MM.1S (cell line): ENCODE data around the gene DDN.

ENCODE experiments used
- DNase-seq: peaks from one replicate; pipeline ENCODE4 v3.0.0-alpha.2; 2015
- H2AFZ ChIP-seq: fragments of 300-600 bp; sonication (generic); 2 replicates; pipeline ENCODE4 v1.6.0; 2016; ENCODE audit warnings: antibody characterized with exemption, low read length
- H3F3A ChIP-seq: fragments of 300-600 bp; sonication (generic); 2 replicates; pipeline ENCODE4 v1.6.1; 2016; ENCODE audit warnings: mild to moderate bottlenecking, antibody characterized with exemption, low read length, moderate library complexity, mixed read lengths; ENCODE audit not compliant: insufficient read depth
- H3K27ac ChIP-seq: fragments of 300-600 bp; sonication (generic); 2 replicates; pipeline ENCODE4 v1.5.1; 2016; ENCODE audit warnings: mild to moderate bottlenecking, low read length
- H3K27me3 ChIP-seq: fragments of 300-600 bp; sonication (generic); replicated peaks from 2 replicates; pipeline ENCODE4 v1.6.0; 2016; ENCODE audit warnings: low read length; ENCODE audit not compliant: insufficient read depth
- H3K36me3 ChIP-seq: fragments of 300-600 bp; sonication (generic); replicated peaks from 2 replicates; pipeline ENCODE4 v1.6.1; 2016; ENCODE audit warnings: mild to moderate bottlenecking, low read length, mixed read lengths; ENCODE audit not compliant: insufficient read depth
- H3K4me1 ChIP-seq: fragments of 300-600 bp; sonication (generic); 2 replicates; pipeline ENCODE4 v1.6.1; 2016; ENCODE audit warnings: low read length, mixed read lengths
- H3K4me2 ChIP-seq: fragments of 300-600 bp; sonication (generic); 2 replicates; pipeline ENCODE4 v1.6.0; 2016; ENCODE audit warnings: low read depth, low read length
- H3K4me3 ChIP-seq: fragments of 300-600 bp; sonication (generic); 2 replicates; pipeline ENCODE4 v1.5.1; 2016; ENCODE audit warnings: low read length, mixed read lengths
- H3K79me2 ChIP-seq: fragments of 300-600 bp; sonication (generic); 2 replicates; pipeline ENCODE4 v1.6.1; 2016; ENCODE audit warnings: mixed run types, low read length, mixed read lengths
- H3K9ac ChIP-seq: fragments of 300-600 bp; sonication (generic); 2 replicates; pipeline ENCODE4 v1.6.1; 2016; ENCODE audit warnings: low read length, mixed read lengths
- H3K9me2 ChIP-seq: fragments of 300-600 bp; sonication (generic); replicated peaks from 2 replicates; pipeline ENCODE4 v1.6.1; 2016; ENCODE audit warnings: mild to moderate bottlenecking, low read length, mixed read lengths; ENCODE audit not compliant: insufficient read depth
- H3K9me3 ChIP-seq: fragments of 300-600 bp; sonication (generic); replicated peaks from 2 replicates; pipeline ENCODE4 v1.6.1; 2016; ENCODE audit warnings: mild to moderate bottlenecking, low read length, mixed read lengths; ENCODE audit not compliant: insufficient read depth
- H4K20me1 ChIP-seq: fragments of 300-600 bp; sonication (generic); 2 replicates; pipeline ENCODE4 v1.6.1; 2016; ENCODE audit warnings: mild to moderate bottlenecking, low read length, moderate library complexity, mixed read lengths; ENCODE audit not compliant: insufficient read depth
- CTCF ChIP-seq: fragments of 300-600 bp; sonication (generic); IDR thresholded peaks from 2 replicates; pipeline ENCODE4 v1.5.1; 2016; ENCODE audit warnings: antibody characterized with exemption, low read length, mixed read lengths
- EZH2 ChIP-seq: fragments of 300-600 bp; sonication (generic); optimal IDR thresholded peaks from 2 replicates; pipeline ENCODE3; 2017; ENCODE audit warnings: low read depth, mild to moderate bottlenecking, antibody characterized with exemption, low read length, mixed read lengths
- EZH2phosphoT487 ChIP-seq: fragments of 300-600 bp; sonication (generic); IDR thresholded peaks from 2 replicates; pipeline ENCODE4 v1.6.1; 2018; ENCODE audit warnings: antibody characterized with exemption, low read length

The DDN gene

GRCh38 chr12:49033611-49034285, 34.6 kb upstream of the DDN start:
- no peaks in the 10 kb centered on the region for H3K4me1 ChIP-seq
- no peaks in the 10 kb centered on the region for H4K20me1 ChIP-seq
- H3K4me3 ChIP-seq, result no peak overlapping the region
- H3K9me3 ChIP-seq, result no peaks in the 10 kb centered on the region
- H3K27me3 ChIP-seq, result no peaks in the 10 kb centered on the region
- H3K9me2 ChIP-seq, result no peaks in the 10 kb centered on the region
- H3K27ac ChIP-seq, result no peak overlapping the region
- no peak for TF ChIP-seq EZH2phosphoT487
- no peak for TF ChIP-seq CTCF
- H3K79me2 ChIP-seq, result no peaks in the 10 kb centered on the region
- no peaks in the 10 kb centered on the region; the same call in 1 of the 2 replicates for H3K36me3 ChIP-seq
- DNase-seq, result no peak
- H3K4me2 ChIP-seq, result no peak overlapping the region
- no peak overlapping the region for H2AFZ ChIP-seq
- H3F3A ChIP-seq, result no peaks in the 10 kb centered on the region
- no peak overlapping the region for H3K9ac ChIP-seq

GRCh38 chr12:49032679-49033447, 33.7 kb upstream of the DDN start:
- Histone ChIP-seq H3K36me3 (no peaks in the 10 kb centered on the region; the same call in 1 of the 2 replicates), H3K9me3 (no peaks in the 10 kb centered on the region), H3K9me2 (no peaks in the 10 kb centered on the region), H3K27me3 (no peaks in the 10 kb centered on the region), H3K4me3 (no peak overlapping the region), H3F3A (no peaks in the 10 kb centered on the region), H3K79me2 (no peaks in the 10 kb centered on the region), H3K4me1 (no peaks in the 10 kb centered on the region), H4K20me1 (no peaks in the 10 kb centered on the region), H3K27ac (no peak overlapping the region), H2AFZ (no peak overlapping the region), H3K9ac (no peak overlapping the region), H3K4me2 (no peak overlapping the region)
- DNase-seq, result no peak
- TF ChIP-seq EZH2phosphoT487 (no peak), EZH2 (no peak), CTCF (no peak)

GRCh38 chr12:49032276-49032675, 33.1 kb upstream of the DDN start:
- TF ChIP-seq EZH2 (no peak), EZH2phosphoT487 (no peak), CTCF (no peak)
- H3K27ac ChIP-seq, result no peak overlapping the region
- DNase-seq, result no peak
- no peak overlapping the region for H3K4me2 ChIP-seq
- no peaks in the 10 kb centered on the region for H3K79me2 ChIP-seq
- no peaks in the 10 kb centered on the region for H3K4me1 ChIP-seq
- H3K36me3 ChIP-seq, result no peaks in the 10 kb centered on the region; the same call in 1 of the 2 replicates
- H3F3A ChIP-seq, result no peaks in the 10 kb centered on the region
- H3K9me2 ChIP-seq, result no peaks in the 10 kb centered on the region
- no peaks in the 10 kb centered on the region for H3K27me3 ChIP-seq
- H3K9ac ChIP-seq, result no peak overlapping the region
- no peak overlapping the region for H2AFZ ChIP-seq
- no peak overlapping the region for H3K4me3 ChIP-seq
- H4K20me1 ChIP-seq, result no peaks in the 10 kb centered on the region
- no peaks in the 10 kb centered on the region for H3K9me3 ChIP-seq
